A549 (cell line): ENCODE results near the gene DFFB. TPM values are rescaled to one million over a fixed set of nuclear protein-coding genes. Genes with fewer than 3 reads are reported as not detected.

ENCODE experiments used
- ATAC-seq, 2 experiments: fragments of 200-7000 bp in 1 of 2; fragments of >200 bp in 1 of 2; cut with Nextera tagmentation in 1 of 2; cut with Tn5 transposase in 1 of 2; 3 replicates each; pipeline versions ENCODE4 v1.8.0 to v1.9.1; 2018 to 2020; ENCODE audit warnings: mild to moderate bottlenecking in 1 of 2, moderate library complexity in 1 of 2
- CTCF ChIA-PET: fragments of 300-600 bp; sonication (Branson Sonifier 250); formaldehyde crosslinking; extraction: SDS; loops from one replicate; lab custom pipeline; 2021; ENCODE audit warnings: antibody characterized with exemption, inconsistent platforms; lab: Yijun Ruan, JAX
- POLR2A ChIA-PET: fragments of 350-600 bp; formaldehyde crosslinking; extraction: SDS; loops from one replicate; lab custom pipeline; 2021; ENCODE audit warnings: antibody characterized with exemption, inconsistent platforms; lab: Yijun Ruan, JAX
- DNase-seq, 2 experiments: peaks; one replicate each; pipeline versions ENCODE4 v3.0.0 to v3.0.0-alpha.2; 2011 to 2016; ENCODE audit warnings: low read depth in 1 of 2, low spot score in 1 of 2
- FAIRE-seq: peaks from 2 replicates; lab custom pipeline; 2011; peaks lifted over from hg19 to GRCh38; lab: Jason Lieb, UNC
- H3K27ac ChIP-seq, 2 experiments: fragments of >200 bp; sonication (Bioruptor Twin); formaldehyde crosslinking; 3 replicates each; pipeline ENCODE4 v1.5.1; 2016 to 2017
- H3K4me1 ChIP-seq: fragments of >200 bp; sonication (Bioruptor Twin); formaldehyde crosslinking; 3 replicates; pipeline ENCODE4 v1.6.1; 2016
- H3K4me2 ChIP-seq: fragments of >200 bp; sonication (Bioruptor Twin); formaldehyde crosslinking; 3 replicates; pipeline ENCODE4 v1.6.1; 2016
- H3K4me3 ChIP-seq: fragments of >200 bp; sonication (Bioruptor Twin); formaldehyde crosslinking; 3 replicates; pipeline ENCODE4 v1.5.1; 2016
- H3K9me3 ChIP-seq: fragments of >200 bp; sonication (Bioruptor Twin); formaldehyde crosslinking; 3 replicates; pipeline ENCODE4 v1.6.1; 2016
- ATOH8 ChIP-seq: fragments of 250-450 bp; sonication (Bioruptor Pico); IDR thresholded peaks from 2 replicates; pipeline ENCODE4 v1.5.0; 2020; ENCODE audit warnings: low read depth, mild to moderate bottlenecking, moderate library complexity
- BHLHE40 ChIP-seq: IDR thresholded peaks from 2 replicates; pipeline ENCODE4 v1.6.1; 2012; ENCODE audit warnings: low read depth, low read length, inconsistent platforms
- CTCF ChIP-seq: fragments of >200 bp; sonication (Bioruptor Twin); formaldehyde crosslinking; IDR thresholded peaks from 3 replicates; pipeline ENCODE4 v1.5.1; 2016
- E2F6 ChIP-seq: IDR thresholded peaks from 2 replicates; pipeline ENCODE4 v1.6.1; 2012; ENCODE audit warnings: low read depth, borderline replicate concordance
- ELK1 ChIP-seq: fragments of 150-350 bp; IDR thresholded peaks from 2 replicates; pipeline ENCODE4 v1.6.1; 2014; ENCODE audit warnings: low read depth, mild to moderate bottlenecking, low read length
- ESRRA ChIP-seq: fragments of 150-350 bp; IDR thresholded peaks from 2 replicates; pipeline ENCODE4 v1.6.1; 2014; ENCODE audit warnings: mild to moderate bottlenecking, low read length, borderline replicate concordance
- FOXS1 ChIP-seq: fragments of 250-450 bp; sonication (Bioruptor Pico); IDR thresholded peaks from 2 replicates; pipeline ENCODE4 v1.5.0; 2020; ENCODE audit warnings: mild to moderate bottlenecking, moderate library complexity
- HES2 ChIP-seq: fragments of >200 bp; sonication (Bioruptor Twin); formaldehyde crosslinking; IDR thresholded peaks from 2 replicates; pipeline ENCODE4 v1.6.1; 2016
- HOXB5 ChIP-seq: fragments of 250-450 bp; sonication (Bioruptor Pico); IDR thresholded peaks from 2 replicates; pipeline ENCODE4 v1.5.0; 2020; ENCODE audit warnings: mild to moderate bottlenecking, moderate library complexity
- KDM5A ChIP-seq: fragments of 200-600 bp; sonication (generic); IDR thresholded peaks from 2 replicates; pipeline ENCODE4 v1.6.1; 2016; ENCODE audit warnings: antibody characterized with exemption, mild to moderate bottlenecking
- PHF8 ChIP-seq: fragments of 200-600 bp; sonication (generic); IDR thresholded peaks from 2 replicates; pipeline ENCODE4 v1.6.1; 2016; ENCODE audit warnings: low read depth, mild to moderate bottlenecking, antibody characterized with exemption, moderate library complexity, borderline replicate concordance
- POLR2AphosphoS2 ChIP-seq: conservative IDR thresholded peaks from 2 replicates; pipeline ENCODE4 v1.6.1; 2012; ENCODE audit warnings: low read length, improper control_type of control experiment, inconsistent platforms
- RAD21 ChIP-seq, 2 experiments: fragments of >200 bp in 1 of 2; sonication (Bioruptor Twin) in 1 of 2; formaldehyde crosslinking in 1 of 2; IDR thresholded peaks in 1 of 2; conservative IDR thresholded peaks in 1 of 2; 2 replicates in 1 of 2; 3 replicates in 1 of 2; pipeline ENCODE4 v1.6.1; 2012 to 2018; ENCODE audit warnings: inconsistent platforms in 1 of 2
- RARB ChIP-seq: fragments of 250-450 bp; sonication (Bioruptor Pico); IDR thresholded peaks from 2 replicates; pipeline ENCODE4 v1.8.0; 2021; ENCODE audit warnings: mild to moderate bottlenecking, moderate library complexity
- REST ChIP-seq: fragments of 200-600 bp; sonication (generic); IDR thresholded peaks from 2 replicates; pipeline ENCODE4 v1.6.1; 2016; ENCODE audit warnings: antibody characterized with exemption, mild to moderate bottlenecking, moderate library complexity
- SREBF2 ChIP-seq: fragments of 450-650 bp; IDR thresholded peaks from 2 replicates; pipeline ENCODE4 v1.6.1; 2014; ENCODE audit warnings: mild to moderate bottlenecking, moderate library complexity
- ZNF302 ChIP-seq: fragments of 250-450 bp; sonication (Bioruptor Pico); IDR thresholded peaks from 2 replicates; pipeline ENCODE4 v1.9.0; 2021; ENCODE audit warnings: inconsistent platforms, mild to moderate bottlenecking, moderate library complexity
- WGBS: methylation state at CpG from one replicate; pipeline ENCODE4 v1.1.6; 2017; ENCODE audit errors: missing lambda C conversion rate; 5-methylcytosine and 5-hydroxymethylcytosine counted together
- polyA plus RNA-seq, 4 experiments: library from polyadenylated mRNA; depleted of rRNA in 3 of 4; stranded (reverse); fragments of >200 nt; fragmentation: RNase III in 1 of 4; extraction: RNeasy Plus Mini Kit Qiagen cat#74134 plus additional on column Dnase treatment in 1 of 4; gene quantifications; 2 replicates in 3 of 4; 3 replicates in 1 of 4; pipeline ENCODE4 v1.2.3, GENCODE V29; 2011 to 2017

The DFFB gene
- polyA plus RNA-seq, 2 of the 4 experiments (the other 2 are of a cell fraction), result 2.5 to 3.7 TPM

- Histone ChIP-seq H3K4me1 (0 out of 3 replicates have a peak, but pooled peaks cover 3% of the 10 kb centered on the region), H3K4me2 (no peak overlapping the region), H3K9me3 (no peaks in the 10 kb centered on the region), H3K27ac (no peak overlapping the region), H3K4me3 (no peak overlapping the region)
- ATAC-seq (no peak), FAIRE-seq (no peak), DNase-seq (no peak)
- WGBS, result 100% methylated on average over 2 of the region's 2 CpGs
- TF ChIP-seq KDM5A (no peak), ATOH8 (CRISPR knock-in tag) (no peak), CTCF (no peak), HES2 (no peak), RARB (CRISPR knock-in tag) (no peak), RAD21 (conservative IDR thresholded peaks at IDR 0.05 in 1 of 2, IDR thresholded peaks at IDR 0.05 in 1 of 2) (no peak), PHF8 (no peak), ESRRA (no peak), E2F6 (no peak), REST (no peak), SREBF2 (no peak), HOXB5 (CRISPR knock-in tag) (no peak), ELK1 (no peak), POLR2AphosphoS2 (no peak), ZNF302 (CRISPR knock-in tag) (no peak), BHLHE40 (no peak), FOXS1 (no peak)
- POLR2A ChIA-PET, result no interaction called here
- CTCF ChIA-PET, result no interaction called here
Measured at GRCh38 chr1:3814065-3814464, 43.2 kb upstream of the DFFB start.
